Skeletal muscle tissue (tissue), 4 donors: ENCODE results near the gene G6PC3. TPM values are rescaled to one million over a fixed set of nuclear protein-coding genes. Genes with fewer than 3 reads are reported as not detected.
A peak's percentile ranks its signal among the peaks of the same experiment; 100 is the strongest.
"Not testable (repeated sequence)": the region's sequence is repeated elsewhere in the genome, so short reads cannot be mapped to it uniquely, and the experiment has no call there.

Experiments
- H3K27ac ChIP-seq: one replicate; pipeline ENCODE4 v1.7.0; 2013; ENCODE audit warnings: mild to moderate bottlenecking, low read depth, low read length, inconsistent platforms
- H3K27me3 ChIP-seq, 3 donors: one replicate each; pipeline ENCODE4 v1.7.0; 2013; ENCODE audit warnings: low read length in 3 of 3; ENCODE audit not compliant: control insufficient read depth in 3 of 3, insufficient read depth in 3 of 3
- H3K36me3 ChIP-seq, 3 donors: one replicate each; pipeline ENCODE4 v1.7.0; 2013; ENCODE audit warnings: low read length in 3 of 3; ENCODE audit not compliant: control insufficient read depth in 3 of 3, insufficient read depth in 3 of 3
- H3K4me1 ChIP-seq, 3 donors: one replicate each; pipeline ENCODE4 v1.7.0; 2013; ENCODE audit warnings: low read length in 3 of 3, mild to moderate bottlenecking in 3 of 3; ENCODE audit not compliant: control insufficient read depth in 3 of 3, insufficient read depth in 3 of 3
- H3K4me3 ChIP-seq, 3 donors: one replicate each; pipeline ENCODE4 v1.7.0; 2013; ENCODE audit warnings: low read length in 3 of 3
- H3K9ac ChIP-seq, 3 donors: one replicate each; pipeline ENCODE4 v1.7.0; 2013; ENCODE audit warnings: low read length in 3 of 3, mild to moderate bottlenecking in 3 of 3, moderate library complexity in 2 of 3, low read depth in 1 of 3
- H3K9me3 ChIP-seq, 3 donors: one replicate each; pipeline ENCODE4 v1.7.0; 2013; ENCODE audit warnings: low read length in 3 of 3; ENCODE audit not compliant: control insufficient read depth in 3 of 3
- total RNA-seq: library from RNA; depleted of rRNA; stranded (reverse); fragments of >200 nt; gene quantifications from one replicate; pipeline ENCODE4 v1.2.3, GENCODE V29; 2014
- donor health status: Osteomylitis.

The G6PC3 gene
- total RNA-seq, 1 donor from 2014 or later = 13.0 TPM

GRCh38 chr17:44101858-44102257 is 31.3 kb downstream of the G6PC3 start:
- Histone ChIP-seq H3K4me1 (peaks cover 67 to 86% (median 76%) of the 10 kb centered on the region in 3 donors), H3K27ac (peak overlapping the region; percentile 19), H3K36me3 (peaks cover 9 to 16% (median 13%) of the 10 kb centered on the region in 3 donors)
- not testable (repeated sequence) for H3K9ac ChIP-seq, H3K9me3 ChIP-seq, H3K4me3 ChIP-seq, H3K27me3 ChIP-seq

GRCh38 chr17:44102849-44103622 is 32.5 kb downstream of the G6PC3 start:
- Histone ChIP-seq H3K4me1 (peaks cover 66 to 86% (median 76%) of the 10 kb centered on the region in 3 donors), H3K9ac (peak overlapping the region; percentile 36 to 56 (median 45)), H3K4me3 (peak overlapping the region; percentile 23 to 51 (median 29))

GRCh38 chr17:44105483-44105882 is 34.9 kb downstream of the G6PC3 start:
- H3K9me3 ChIP-seq = no peaks in the 10 kb centered on the region
- H3K27ac ChIP-seq = peak overlapping the region; percentile 54
- H3K9ac ChIP-seq = peak overlapping the region in 2 of 3 donors; percentile 22 to 58
- H3K36me3 ChIP-seq = peaks cover 9 to 26% (median 11%) of the 10 kb centered on the region in 3 donors
- H3K27me3 ChIP-seq = no peaks in the 10 kb centered on the region
- peak overlapping the region in 1 of 3 donors; percentile 3 for H3K4me3 ChIP-seq
- H3K4me1 ChIP-seq = peaks cover 75 to 87% (median 80%) of the 10 kb centered on the region in 3 donors

More at GRCh38 chr17:44102849-44103622, 32.5 kb downstream of the G6PC3 start:
- peak overlapping the region; percentile 75 for H3K27ac ChIP-seq
- no peaks in the 10 kb centered on the region for H3K9me3 ChIP-seq
- H3K27me3 ChIP-seq = no peaks in the 10 kb centered on the region
- peaks cover 9 to 18% (median 13%) of the 10 kb centered on the region in 3 donors for H3K36me3 ChIP-seq

- peaks cover 80 to 92% (median 85%) of the 10 kb centered on the region in 3 donors for H3K4me1 ChIP-seq
- no peaks in the 10 kb centered on the region for H3K9me3 ChIP-seq
- H3K27me3 ChIP-seq = no peaks in the 10 kb centered on the region
- H3K9ac ChIP-seq = peak overlapping the region in 2 of 3 donors; percentile 54 to 58
- peak overlapping the region; percentile 54 for H3K27ac ChIP-seq
- H3K4me3 ChIP-seq = peak overlapping the region in 1 of 3 donors; percentile 3
- H3K36me3 ChIP-seq = peaks cover 9 to 28% (median 11%) of the 10 kb centered on the region in 3 donors
Measured at GRCh38 chr17:44105941-44106340, 35.4 kb downstream of the G6PC3 start.

GRCh38 chr17:44106801-44107200 is 36.3 kb downstream of the G6PC3 start:
- H3K9me3 ChIP-seq = no peaks in the 10 kb centered on the region
- peaks cover 82 to 93% (median 86%) of the 10 kb centered on the region in 3 donors for H3K4me1 ChIP-seq
- H3K9ac ChIP-seq = peak overlapping the region in 1 of 3 donors; percentile 93
- no peaks in the 10 kb centered on the region for H3K27me3 ChIP-seq
- H3K4me3 ChIP-seq = no peak overlapping the region
- peaks cover 6 to 28% (median 11%) of the 10 kb centered on the region in 3 donors for H3K36me3 ChIP-seq
- H3K27ac ChIP-seq = peak overlapping the region; percentile 93

- Histone ChIP-seq H3K4me3 (peak overlapping the region; percentile 87 to 92 (median 89)), H3K36me3 (peaks cover 0 to 26% (median 7%) of the 10 kb centered on the region in 3 donors), H3K27ac (peak overlapping the region; percentile 93), H3K9me3 (no peaks in the 10 kb centered on the region), H3K4me1 (peaks cover 92 to 95% (median 94%) of the 10 kb centered on the region in 3 donors), H3K27me3 (no peaks in the 10 kb centered on the region), H3K9ac (peak overlapping the region; percentile 88 to 93 (median 91))
Measured at GRCh38 chr17:44108440-44109311, 38.1 kb downstream of the G6PC3 start.

- peak overlapping the region; percentile 87 to 92 (median 89) for H3K4me3 ChIP-seq
- H3K9me3 ChIP-seq = no peaks in the 10 kb centered on the region
- H3K27me3 ChIP-seq = no peaks in the 10 kb centered on the region
- H3K27ac ChIP-seq = peak overlapping the region; percentile 93
- peaks cover 4 to 28% (median 8%) of the 10 kb centered on the region in 3 donors for H3K36me3 ChIP-seq
- H3K4me1 ChIP-seq = peaks cover 96 to 97% (median 97%) of the 10 kb centered on the region in 3 donors
- H3K9ac ChIP-seq = peak overlapping the region; percentile 88 to 93 (median 91)
Measured at GRCh38 chr17:44109312-44109630, 38.7 kb downstream of the G6PC3 start.

GRCh38 chr17:44110011-44110686 is 39.6 kb downstream of the G6PC3 start:
- Histone ChIP-seq H3K27me3 (no peaks in the 10 kb centered on the region), H3K4me1 (peaks cover 96 to 97% (median 97%) of the 10 kb centered on the region in 3 donors), H3K36me3 (peaks cover 7 to 26% (median 8%) of the 10 kb centered on the region in 3 donors), H3K4me3 (peak overlapping the region; percentile 87 to 92 (median 89)), H3K9ac (peak overlapping the region; percentile 88 to 93 (median 91)), H3K9me3 (no peaks in the 10 kb centered on the region), H3K27ac (peak overlapping the region; percentile 93)

- Histone ChIP-seq H3K27me3 (no peaks in the 10 kb centered on the region), H3K4me1 (peaks cover 96 to 97% (median 97%) of the 10 kb centered on the region in 3 donors), H3K27ac (peak overlapping the region; percentile 93), H3K9ac (peak overlapping the region; percentile 88 to 93 (median 91)), H3K36me3 (peaks cover 10 to 28% (median 11%) of the 10 kb centered on the region in 3 donors), H3K4me3 (peak overlapping the region; percentile 87 to 92 (median 89)), H3K9me3 (no peaks in the 10 kb centered on the region)
Measured at GRCh38 chr17:44110823-44111633, 40.5 kb downstream of the G6PC3 start.
